ENCODE measurements around the gene FXYD4. TPM values are rescaled to one million over a fixed set of nuclear protein-coding genes. Genes with fewer than 3 reads are reported as not detected.

FXYD4 gene
- total and polyA plus RNA-seq, 2 of the 8 experiments (the other 6 are each of a cell fraction or from before 2014, with no cell fraction given) = not detected

DNA sequence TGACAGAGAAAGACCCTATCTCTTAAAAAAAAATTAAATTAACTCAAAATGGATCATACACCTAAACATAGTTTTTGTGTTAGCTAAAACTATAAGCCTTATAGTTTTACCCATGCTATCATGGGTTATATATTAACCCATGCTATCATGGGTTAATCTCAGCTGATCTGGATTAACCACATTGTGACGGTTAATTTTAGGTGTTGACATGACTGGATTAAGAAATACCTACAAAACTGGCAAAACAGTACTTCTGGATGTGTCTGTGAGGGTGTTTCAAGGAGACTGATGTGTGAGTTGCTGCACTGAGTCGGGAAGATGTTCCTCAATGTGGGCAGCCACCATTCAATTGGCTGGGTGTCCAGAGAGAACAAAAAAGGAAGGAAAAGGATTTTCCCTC lies 44.3 kb upstream of the FXYD4 start (continued):
- TF ChIP-seq SP1 (IDR thresholded peaks at IDR 0.05; ENCODE audit: low read depth, low read length) = no peak

Data from H1 (cell line).